Left forelimb (tissue), 1 donor: ENCODE data around the gene IL17F.

Experiments
- DNase-seq: peaks from one replicate; pipeline ENCODE4 v3.0.0-alpha.2; 2018; ENCODE audit warnings: low spot score

The IL17F gene

GRCh38 chr6:52244400-52244799, at the start of gene IL17F:
TSS of gene IL17F (minus strand) at chr6:52244500. CDS start at chr6:52244429, 71 bp downstream.
- DNase-seq: no peak

- DNase-seq: no peak
Measured at GRCh38 chr6:52293067-52293466, 48.8 kb upstream of the IL17F start.

- no peak for DNase-seq
Measured at GRCh38 chr6:52288841-52289240, 44.5 kb upstream of the IL17F start.

DNA sequence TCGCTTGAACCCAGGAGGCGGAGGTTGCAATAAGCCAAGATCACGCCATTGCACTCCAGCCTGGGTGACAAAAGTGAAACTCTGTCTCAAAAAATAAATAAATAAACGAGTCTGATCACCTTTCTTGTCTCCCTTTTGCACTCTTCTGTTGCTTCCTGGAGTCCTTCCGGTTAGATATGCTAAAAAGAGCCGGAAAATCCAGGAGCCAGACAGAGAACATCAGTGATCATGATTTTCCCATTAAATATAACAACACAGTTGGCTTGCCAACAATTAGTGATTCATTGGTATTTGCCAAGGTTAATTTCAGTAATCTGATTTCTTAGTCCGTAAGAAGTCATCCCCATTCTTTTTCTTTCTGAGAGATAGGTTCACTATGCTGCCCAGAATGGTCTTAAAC, 43.9 kb upstream of the IL17F start:
- DNase-seq: no peak

DNA sequence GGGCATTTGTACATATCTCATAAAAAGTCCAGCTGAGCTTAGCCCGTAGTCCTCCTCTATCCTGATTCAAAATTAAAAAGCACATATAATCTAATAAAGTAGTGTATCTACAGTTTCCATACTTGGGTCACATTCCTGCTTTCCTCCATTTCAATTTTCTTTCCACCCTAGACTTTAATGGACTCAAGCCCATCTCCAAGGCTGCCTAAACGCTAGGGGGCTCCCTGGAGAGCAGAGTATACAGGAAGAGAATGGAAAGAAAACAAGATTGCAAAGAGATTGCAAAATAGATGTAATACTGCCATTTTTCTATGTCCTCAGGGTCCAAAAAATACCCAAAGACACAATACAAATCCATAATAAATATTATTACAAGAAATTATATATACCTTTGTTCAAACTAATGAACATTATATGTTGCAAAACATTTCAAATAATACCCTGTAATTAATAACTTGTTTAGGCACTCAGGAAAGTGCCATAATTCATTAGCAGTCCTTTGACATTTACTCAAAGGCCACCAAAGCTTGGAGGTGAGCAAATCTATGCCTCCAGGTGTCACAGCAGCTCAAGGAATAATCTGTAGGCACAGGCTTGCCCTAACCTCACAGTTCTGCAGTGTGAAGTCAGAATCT, 42.6 kb upstream of the IL17F start:
- DNase-seq: no peak

- no peak for DNase-seq
Measured at GRCh38 chr6:52285177-52286068, 41.1 kb upstream of the IL17F start.

- peak; percentile 96 for DNase-seq
Measured at GRCh38 chr6:52284460-52285176, 40.3 kb upstream of the IL17F start, which contains the start of gene MCM3. TSS of gene MCM3 (minus strand) at chr6:52284742. CDS start at chr6:52284674, 68 bp downstream.

GRCh38 chr6:52284131-52284459, 39.8 kb upstream of the IL17F start:
- no peak for DNase-seq

- no peak for DNase-seq
Measured at GRCh38 chr6:52283111-52283510, 38.8 kb upstream of the IL17F start.

- DNase-seq: no peak
Measured at GRCh38 chr6:52276130-52276529, 31.8 kb upstream of the IL17F start.

DNA sequence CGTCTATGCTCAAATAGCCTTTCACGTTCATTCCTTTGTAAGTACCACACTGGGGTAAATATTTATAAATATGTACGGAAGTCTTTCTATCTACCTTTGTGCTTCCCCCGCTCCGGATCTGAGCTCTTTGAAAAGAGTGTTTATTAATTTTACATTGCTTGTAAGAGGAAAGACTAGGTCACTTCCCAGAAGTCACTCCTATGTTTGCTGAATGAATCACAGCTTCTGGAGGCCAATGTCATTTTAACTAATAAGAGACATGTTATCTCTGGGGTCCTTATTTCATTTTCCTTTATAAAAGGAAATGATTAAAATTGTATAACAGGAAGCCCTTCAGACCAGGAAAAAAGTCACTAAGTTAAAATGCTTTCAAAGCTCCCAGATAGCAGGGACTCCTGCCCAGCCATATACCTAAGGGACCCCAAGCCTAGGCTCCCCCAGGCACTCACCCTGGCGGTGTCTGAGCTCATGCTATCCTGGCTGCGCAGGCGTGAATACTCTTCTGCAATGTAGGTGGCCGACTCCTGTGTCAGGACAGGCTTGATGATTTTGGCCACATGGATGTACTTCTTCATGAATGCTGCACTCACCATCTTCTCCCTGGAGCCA, 27.7 kb upstream of the IL17F start:
- DNase-seq: no peak

DNA sequence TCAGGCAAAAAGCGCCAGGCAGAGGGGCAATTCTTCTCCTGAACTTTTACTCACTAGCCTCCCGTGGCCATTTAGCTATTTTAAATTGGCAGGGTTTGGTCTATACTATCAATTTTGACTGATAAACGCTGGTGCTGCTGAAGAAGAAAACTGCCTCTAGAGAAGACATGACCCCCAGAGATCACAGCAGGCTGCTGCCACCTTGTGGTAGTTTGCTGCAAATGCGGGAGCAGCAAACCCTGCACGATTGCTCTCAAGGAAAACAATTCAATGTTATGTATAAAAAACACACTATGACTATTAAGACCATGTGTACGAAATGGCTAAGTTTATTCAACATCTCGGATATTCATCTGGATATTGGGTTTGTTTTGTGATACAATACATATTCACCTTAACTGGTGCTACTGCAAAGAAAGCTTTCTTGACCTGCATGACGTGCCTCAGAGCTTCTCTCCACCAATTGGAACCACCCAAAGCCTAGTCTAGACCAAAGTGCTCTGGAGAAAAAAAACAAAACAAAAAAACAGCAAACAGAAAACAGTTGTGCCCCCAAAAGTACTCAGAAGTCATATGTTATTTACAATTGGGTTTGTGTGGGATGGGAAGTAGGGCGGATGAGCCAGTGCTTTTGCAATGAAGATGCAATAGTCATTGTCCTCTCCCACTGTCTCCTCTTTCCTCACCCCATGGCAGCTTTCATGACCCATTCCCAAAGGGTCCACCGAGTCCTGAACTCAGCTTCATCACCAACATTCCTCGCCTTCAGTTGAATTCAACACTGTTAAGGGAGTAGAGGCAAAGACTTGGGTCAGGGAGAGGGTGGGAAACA, 19.6 kb upstream of the IL17F start:
- DNase-seq: peak; percentile 74

DNA sequence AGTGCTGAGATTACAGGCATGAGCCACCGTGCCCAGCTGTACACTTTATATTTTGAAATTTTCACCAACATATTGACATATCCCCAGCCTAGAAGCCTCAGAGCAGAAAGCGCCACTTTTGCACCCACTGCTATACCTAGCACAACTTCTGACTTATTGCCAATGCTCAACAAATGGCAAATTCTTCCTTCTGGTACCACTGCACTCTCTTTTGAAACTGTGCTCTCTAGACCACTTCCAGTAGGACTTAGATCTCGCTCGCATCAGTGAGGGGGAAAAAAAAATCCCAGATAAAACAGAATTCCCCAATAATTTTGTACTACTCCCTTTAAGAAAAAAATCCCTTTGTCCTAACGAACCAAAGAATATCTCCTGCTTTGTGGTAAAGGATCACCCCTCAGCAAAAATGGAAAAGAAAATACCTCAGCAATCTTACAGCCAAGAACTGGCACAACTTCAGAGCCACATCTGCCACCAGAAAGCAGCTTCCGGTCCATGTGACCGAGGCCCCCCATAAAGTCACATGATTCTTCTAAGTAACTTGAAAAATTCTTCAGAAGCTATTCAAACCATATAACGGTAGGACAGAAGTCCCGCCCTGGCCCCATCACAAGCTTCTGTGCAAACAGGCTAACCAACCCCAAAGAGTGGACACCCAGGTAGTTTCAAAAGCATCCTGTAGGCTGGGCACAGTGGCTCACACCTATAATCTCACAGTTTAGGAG, 18.5 kb upstream of the IL17F start:
- no peak for DNase-seq

DNA sequence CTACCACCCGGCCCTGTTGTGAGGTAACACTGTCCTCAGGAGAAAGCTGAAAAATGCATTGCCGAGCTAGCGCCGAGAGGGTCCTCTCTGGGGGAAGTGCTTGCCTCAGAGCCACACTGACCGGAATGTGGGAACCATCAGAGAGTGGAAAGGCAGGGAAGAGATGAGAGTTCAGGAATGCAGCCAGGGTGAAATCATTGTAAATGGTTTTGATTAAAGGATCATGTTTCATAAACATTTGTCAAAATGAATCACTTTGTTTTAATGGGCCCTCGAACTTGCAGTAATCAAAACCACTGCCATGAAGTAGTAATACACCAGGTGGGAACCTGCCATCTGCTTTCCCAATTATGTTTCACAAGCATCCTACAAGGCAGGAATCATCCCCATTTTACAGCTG, 16.9 kb upstream of the IL17F start:
- DNase-seq: no peak

- DNase-seq: no peak
Measured at GRCh38 chr6:52260634-52261033, 16.3 kb upstream of the IL17F start.

DNA sequence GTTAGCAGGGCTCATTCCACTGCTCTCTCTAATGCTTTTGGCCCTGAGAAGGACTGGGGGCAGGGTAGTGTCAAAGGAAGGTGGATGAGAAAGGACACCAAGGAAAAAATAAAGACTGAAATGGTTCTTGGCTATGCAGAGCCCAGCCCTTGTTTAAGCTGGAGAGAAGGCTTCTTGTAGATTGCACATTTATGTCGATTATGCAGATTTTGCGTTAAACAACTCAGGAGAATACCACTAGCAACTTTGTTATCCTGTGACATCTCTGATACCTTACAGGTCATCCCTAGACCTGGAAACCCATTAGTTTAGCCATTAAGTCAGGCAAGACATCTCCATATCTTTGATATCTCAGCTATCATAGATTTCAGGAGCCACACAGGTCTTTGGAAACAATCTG, 11.1 kb upstream of the IL17F start:
- no peak for DNase-seq

DNA sequence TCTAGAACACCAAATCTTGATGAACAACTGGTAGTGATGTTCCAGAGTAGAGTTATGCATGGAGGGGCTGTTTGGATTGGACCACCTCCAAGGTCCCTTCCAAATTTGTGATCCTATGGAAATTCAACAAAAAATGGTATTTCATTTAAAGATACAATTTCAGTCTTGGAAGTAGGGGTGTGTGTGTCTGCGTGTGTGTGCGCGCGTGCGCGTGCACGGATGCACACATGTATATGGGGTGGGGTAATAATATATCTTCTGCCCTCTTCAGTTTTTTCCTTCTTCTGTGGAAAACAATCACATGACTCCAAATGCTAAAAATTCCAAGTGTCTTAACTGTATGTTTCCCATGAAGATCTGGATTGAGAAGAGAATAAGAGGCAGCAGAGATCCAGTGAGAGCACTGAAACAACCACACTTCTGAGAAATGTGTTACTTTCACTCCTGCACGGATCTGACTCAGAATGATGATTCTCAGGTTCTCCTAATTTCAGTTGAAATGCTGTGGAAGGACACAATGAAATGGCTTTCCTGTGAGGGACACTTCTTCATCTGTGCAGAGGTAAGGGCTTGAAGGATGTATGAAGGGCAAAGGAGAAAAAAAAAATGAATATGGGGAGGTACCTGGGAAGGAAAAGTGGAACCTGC, 10.6 kb upstream of the IL17F start:
- no peak for DNase-seq

DNA sequence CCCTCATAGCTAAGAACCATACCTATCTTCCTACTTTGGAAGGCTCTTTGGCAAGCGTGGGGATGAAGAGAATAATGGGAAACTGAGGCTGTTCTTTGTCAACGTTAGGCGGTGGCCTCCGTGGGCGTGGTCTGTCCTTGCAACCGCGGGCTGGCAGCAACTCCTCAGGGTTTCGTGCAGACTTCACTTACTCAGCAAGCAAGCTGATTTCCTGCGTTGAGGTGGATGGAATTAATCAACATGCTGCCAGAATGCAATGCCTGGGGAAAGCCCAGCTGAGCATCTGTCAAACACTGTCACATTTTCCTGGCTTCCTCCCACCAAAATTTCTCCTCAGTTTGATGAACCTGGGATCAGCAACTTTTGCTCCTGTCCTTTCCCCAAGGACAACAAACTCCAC, 9.2 kb upstream of the IL17F start:
- no peak for DNase-seq

GRCh38 chr6:52251113-52251512, 6.8 kb upstream of the IL17F start:
- DNase-seq: no peak

DNA sequence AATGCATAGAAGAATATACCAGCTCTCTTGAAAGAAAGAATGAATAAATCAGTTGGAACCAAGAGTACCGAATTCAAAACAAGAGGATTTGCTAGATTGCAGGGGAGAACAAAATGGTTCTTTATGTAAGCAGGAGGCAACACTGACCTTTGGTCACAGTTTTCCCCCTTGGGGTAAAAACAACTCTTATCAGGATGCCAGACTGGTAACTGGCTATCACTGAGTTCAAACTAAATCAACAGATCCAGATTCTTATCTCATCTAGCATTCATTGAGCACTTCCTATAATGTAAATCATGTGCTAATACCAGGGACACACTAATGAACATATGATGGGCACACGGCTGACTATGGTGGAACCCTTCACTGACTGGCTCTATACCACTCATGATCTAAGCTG, 4.8 kb upstream of the IL17F start:
- no peak for DNase-seq
